ENCODE measurements around the gene CAPN2. TPM values are rescaled to one million over a fixed set of nuclear protein-coding genes. Genes with fewer than 3 reads are reported as not detected.
"Not testable (repeated sequence)": the region's sequence is repeated elsewhere in the genome, so short reads cannot be mapped to it uniquely, and the experiment has no call there.

The CAPN2 gene
- total RNA-seq, 3 donors from 2014 or later (not counting 1 experiment from before 2014, with no cell fraction given) = 228 to 275 (median 236) TPM

- no peaks in the 10 kb centered on the region for H3K4me1 ChIP-seq (ENCODE audit: control insufficient read depth, insufficient read depth, low read length)
- no peak overlapping the region for H3K27ac ChIP-seq (ENCODE audit: low read length)
- no peak for DNase-seq
- intact Hi-C loops (cut with micrococcal nuclease) = no loop called here
- 94% methylated on average over 20 of the region's 20 CpGs for WGBS (ENCODE audit: insufficient coverage)
- Mint-ChIP-seq H3K4me1 (peaks cover 33 to 56% of the 10 kb centered on the region in 2 donors), H3K9me3 (no peaks in the 10 kb centered on the region), H3K27ac (peak overlapping the region; percentile 63 to 99), H3K4me3 (no peak overlapping the region), H3K27me3 (ENCODE audit: low read depth in 2 of 2) (no peaks in the 10 kb centered on the region), H3K36me3 (no peaks in the 10 kb centered on the region)
- H3K36me3 ChIP-seq (ENCODE audit: control insufficient read depth, insufficient read depth, low read length) = peaks cover 23% of the 10 kb centered on the region
- no peak for ATAC-seq
- no peak for TF ChIP-seq CTCF (IDR thresholded peaks at IDR 0.05)
- no peaks in the 10 kb centered on the region for H3K9me3 ChIP-seq (ENCODE audit: control insufficient read depth, insufficient read depth, low read length)
- H3K4me3 ChIP-seq (ENCODE audit: low read length) = no peak overlapping the region
- no peaks in the 10 kb centered on the region for H3K27me3 ChIP-seq (ENCODE audit: control insufficient read depth, insufficient read depth, low read length)
Measured at GRCh38 chr1:223733898-223734852, 21.8 kb downstream of the CAPN2 start.

- H3K36me3 ChIP-seq (ENCODE audit: control insufficient read depth, insufficient read depth, low read length) = peaks cover 25% of the 10 kb centered on the region
- H3K4me1 ChIP-seq (ENCODE audit: control insufficient read depth, insufficient read depth, low read length); H3K4me3 Mint-ChIP-seq; DNase-seq; H3K27me3 ChIP-seq (ENCODE audit: control insufficient read depth, insufficient read depth, low read length); H3K4me3 ChIP-seq (ENCODE audit: low read length); intact Hi-C loops (cut with micrococcal nuclease); H3K9me3 ChIP-seq (ENCODE audit: control insufficient read depth, insufficient read depth, low read length); H3K27me3 Mint-ChIP-seq (ENCODE audit: low read depth in 2 of 2); H3K36me3 Mint-ChIP-seq; ATAC-seq; H3K9me3 Mint-ChIP-seq; H3K27ac ChIP-seq (ENCODE audit: low read length): not testable (repeated sequence)
- H3K4me1 Mint-ChIP-seq = peaks cover 12 to 37% of the 10 kb centered on the region in 2 donors
- WGBS (ENCODE audit: insufficient coverage) = 98% methylated on average over 4 of the region's 5 CpGs
- H3K27ac Mint-ChIP-seq = peak overlapping the region; percentile 45 to 80
Measured at GRCh38 chr1:223736638-223737037, 24.3 kb downstream of the CAPN2 start.

- H3K4me1 ChIP-seq (ENCODE audit: control insufficient read depth, insufficient read depth, low read length) = no peaks in the 10 kb centered on the region
- H3K27ac ChIP-seq (ENCODE audit: low read length) = no peak overlapping the region
- Mint-ChIP-seq H3K27me3 (ENCODE audit: low read depth in 2 of 2) (no peaks in the 10 kb centered on the region), H3K36me3 (no peaks in the 10 kb centered on the region), H3K4me1 (peaks cover 5 to 30% of the 10 kb centered on the region in 2 donors), H3K27ac (peak overlapping the region; percentile 45 to 80), H3K9me3 (no peaks in the 10 kb centered on the region), H3K4me3 (no peak overlapping the region)
- peaks cover 21% of the 10 kb centered on the region for H3K36me3 ChIP-seq (ENCODE audit: control insufficient read depth, insufficient read depth, low read length)
- 93% methylated on average over 5 of the region's 7 CpGs for WGBS (ENCODE audit: insufficient coverage)
- intact Hi-C loops (cut with micrococcal nuclease) = no loop called here
- no peaks in the 10 kb centered on the region for H3K9me3 ChIP-seq (ENCODE audit: control insufficient read depth, insufficient read depth, low read length)
- TF ChIP-seq CTCF (IDR thresholded peaks at IDR 0.05) = no peak
- no peaks in the 10 kb centered on the region for H3K27me3 ChIP-seq (ENCODE audit: control insufficient read depth, insufficient read depth, low read length)
- DNase-seq (no peak), ATAC-seq (no peak)
- no peak overlapping the region for H3K4me3 ChIP-seq (ENCODE audit: low read length)
Measured at GRCh38 chr1:223737342-223737741, 25.0 kb downstream of the CAPN2 start.

- TF ChIP-seq CTCF (IDR thresholded peaks at IDR 0.05) = no peak
- Histone ChIP-seq H3K27me3 (ENCODE audit: control insufficient read depth, insufficient read depth, low read length) (no peaks in the 10 kb centered on the region), H3K36me3 (ENCODE audit: control insufficient read depth, insufficient read depth, low read length) (peaks cover 24% of the 10 kb centered on the region), H3K27ac (ENCODE audit: low read length) (no peak overlapping the region), H3K9me3 (ENCODE audit: control insufficient read depth, insufficient read depth, low read length) (no peaks in the 10 kb centered on the region), H3K4me3 (ENCODE audit: low read length) (no peak overlapping the region), H3K4me1 (ENCODE audit: control insufficient read depth, insufficient read depth, low read length) (no peaks in the 10 kb centered on the region)
- DNase-seq = no peak
- Mint-ChIP-seq H3K4me1 (peaks cover 0 to 28% of the 10 kb centered on the region in 2 donors), H3K4me3 (no peak overlapping the region), H3K27me3 (ENCODE audit: low read depth in 2 of 2) (no peaks in the 10 kb centered on the region), H3K36me3 (no peaks in the 10 kb centered on the region), H3K27ac (peak overlapping the region; percentile 53 to 66), H3K9me3 (no peaks in the 10 kb centered on the region)
- 97% methylated on average over 14 of the region's 14 CpGs for WGBS (ENCODE audit: insufficient coverage)
- no peak for ATAC-seq
- intact Hi-C loops (cut with micrococcal nuclease) = no loop called here
Measured at GRCh38 chr1:223738465-223739365, 26.4 kb downstream of the CAPN2 start.

Data from natural killer cell (primary cell).